Stimulated activated CD8-positive, alpha-beta memory T cell treated with anti-CD3 and anti-CD28 coated beads, Interleukin-4, amount 100 ng/mL, for 4 hours (primary cell): ENCODE results near the gene MED26.

Source experiments
- DNase-seq, 2 donors: peaks; one replicate each; pipeline ENCODE4 v3.0.0-alpha.2; 2020; ENCODE audit warnings: low read depth in 2 of 2, low spot score in 1 of 2

The MED26 gene

GRCh38 chr19:16542045-16542909 is 85.7 kb downstream of the MED26 start, which contains the start of gene CHERP:
TSS of gene CHERP (minus strand) at chr19:16542437. CDS start at chr19:16542378, 59 bp downstream.
- DNase-seq = peak; percentile 83 to 91

- no peak for DNase-seq
These were observed 86.4 kb downstream of the MED26 start for GRCh38 chr19:16541526-16542044.

- no peak for DNase-seq
These were observed 87.1 kb downstream of the MED26 start for GRCh38 chr19:16540948-16541347.

- no peak for DNase-seq
These were observed 90.9 kb downstream of the MED26 start for GRCh38 chr19:16537111-16537510.

GRCh38 chr19:16536130-16536529 is 91.9 kb downstream of the MED26 start:
- DNase-seq = no peak

- no peak for DNase-seq
These were observed 92.6 kb downstream of the MED26 start for GRCh38 chr19:16535381-16535780.

- no peak for DNase-seq
These were observed 95.4 kb downstream of the MED26 start for GRCh38 chr19:16532440-16533234.

- DNase-seq = no peak
These were observed 96.7 kb downstream of the MED26 start for GRCh38 chr19:16531380-16531669.

GRCh38 chr19:16530540-16531379 is 97.2 kb downstream of the MED26 start:
- DNase-seq = no peak

GRCh38 chr19:16529466-16530144 is 98.4 kb downstream of the MED26 start:
- DNase-seq = no peak

GRCh38 chr19:16527971-16528521 is 100.0 kb downstream of the MED26 start:
- no peak for DNase-seq

- DNase-seq = no peak
These were observed 100.6 kb downstream of the MED26 start for GRCh38 chr19:16527334-16527935.

GRCh38 chr19:16525751-16526481 is 102.1 kb downstream of the MED26 start:
- DNase-seq = no peak

- no peak for DNase-seq
These were observed 102.8 kb downstream of the MED26 start for GRCh38 chr19:16524991-16525734.
